ENCODE data around the gene TP63.

GRCh38 chr3:189836795-189837194 is 205.6 kb downstream of the TP63 start:
- TF ChIP-seq CTCF (IDR thresholded peaks at IDR 0.05; ENCODE audit: insufficient read depth, low read depth, low read length), result no peak
- TF ChIP-seq EZH2 (IDR thresholded peaks at IDR 0.05; ENCODE audit: insufficient read depth, low read length), result no peak

Measured in astrocyte (in vitro differentiated cells and primary cell).